Psoas muscle (tissue), 8 donors: ENCODE measurements around the gene SPATA18. TPM values are rescaled to one million over a fixed set of nuclear protein-coding genes. Genes with fewer than 3 reads are reported as not detected.

Experiments used
- ATAC-seq, 4 donors: fragments of 200-7000 bp; cut with Tn5 transposase; one replicate each; pipeline ENCODE4 v1.9.1; 2020; ENCODE audit warnings: moderate library complexity in 3 of 4, mild to moderate bottlenecking in 2 of 4
- DNase-seq, 2 donors: peaks; one replicate each; pipeline ENCODE4 v3.0.0-alpha.2; 2020
- H3K27ac ChIP-seq: fragments of 200-600 bp; one replicate; pipeline ENCODE4 v1.8.0; 2022
- H3K27me3 ChIP-seq, 3 donors: fragments of 200-600 bp in 1 of 3; one replicate each; pipeline versions ENCODE4 v1.6.1 to v1.8.0; 2013 to 2022; ENCODE audit warnings: low read length in 2 of 3, mild to moderate bottlenecking in 2 of 3, moderate library complexity in 1 of 3; ENCODE audit not compliant: insufficient read depth in 3 of 3
- H3K36me3 ChIP-seq, 2 donors: fragments of 200-600 bp in 1 of 2; one replicate each; pipeline versions ENCODE4 v1.6.1 to v1.8.0; 2013 to 2022; ENCODE audit warnings: low read depth in 1 of 2, mild to moderate bottlenecking in 1 of 2, moderate library complexity in 1 of 2; ENCODE audit not compliant: insufficient read depth in 1 of 2
- H3K4me1 ChIP-seq: fragments of 200-600 bp; one replicate; pipeline ENCODE4 v1.8.0; 2022
- H3K4me3 ChIP-seq: fragments of 200-600 bp; one replicate; pipeline ENCODE4 v1.8.0; 2022; ENCODE audit warnings: mild to moderate bottlenecking
- H3K9me3 ChIP-seq: fragments of 200-600 bp; one replicate; pipeline ENCODE4 v1.8.0; 2022
- CTCF ChIP-seq: fragments of 200-600 bp; IDR thresholded peaks from one replicate; pipeline ENCODE4 v1.8.0; 2022; ENCODE audit warnings: antibody characterized with exemption
- WGBS, 3 donors: extraction: QIAGEN DNeasy Blood & Tissue Kit; methylation state at CpG; one replicate each; pipeline versions ENCODE4 v1.1.6 to v1.1.7; 2013; 5-methylcytosine and 5-hydroxymethylcytosine counted together
- intact Hi-C, 2 donors: fragments of 100-400 bp; cut with DNase I; formaldehyde crosslinking; loops; one replicate each; pipeline versions ENCODE4 v1.11.0 to v1.14.2; 2022
- polyA plus RNA-seq, 3 donors: library from polyadenylated mRNA; stranded (reverse); fragments of 200-250 nt; gene quantifications; one replicate each; pipeline ENCODE4 v1.2.3, GENCODE V29; 2013
- total RNA-seq, 4 donors: library from RNA; stranded (reverse); fragmentation: NEBNext Ultra II Directional in 2 of 4; extraction: Animal tissue kit (Norgen Biotek cat#: 25700) in 2 of 4; gene quantifications; one replicate each; pipeline versions ENCODE4 v1.2.1 to v1.2.4, GENCODE V29; 2021 to 2023
- donor health status: healthy with polysubstance abuse.
- donor health status: DM: no; HTN: no; CAD: no; lungs with moderate emphysema.
- donor health status: Bipolar disorder and iron deficiency.
- donor health status: healthy.
- donor health status: DM: yes; HTN: yes; CAD: no.
- donor health status: DM: no; HTN: no; CAD: no.
- donor health status: DM: no; HTN: no; CAD: no.
- donor health status: DM: yes; HTN: yes; CAD: no.

SPATA18 gene
- total and polyA plus RNA-seq, 7 donors = 0.14 to 2.5 (median 0.88) TPM

DNA sequence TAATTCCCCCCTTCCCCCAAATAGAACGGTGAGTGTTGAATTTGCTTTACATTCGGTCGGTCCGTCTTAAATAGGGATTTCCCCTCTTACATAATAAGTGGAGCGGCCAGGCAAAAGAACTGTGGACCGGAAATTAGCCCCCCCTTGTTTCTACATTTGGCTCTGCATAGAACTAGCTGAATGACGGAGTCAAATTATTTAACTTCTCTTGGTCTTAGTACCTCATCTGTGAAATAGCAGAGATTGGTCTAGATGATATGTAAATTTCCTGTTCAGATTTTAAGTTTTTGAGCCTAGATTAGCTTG, 1.3 kb downstream of the SPATA18 start:
- H3K4me3 ChIP-seq = peak overlapping the region; percentile 80
- H3K9me3 ChIP-seq = no peaks in the 10 kb centered on the region
- peak overlapping the region; percentile 61 for H3K27ac ChIP-seq
- 35 to 50% (median 41%) methylated on average over 7 of the region's 7 CpGs for WGBS, 3 donors
- no peaks in the 10 kb centered on the region for H3K36me3 ChIP-seq
- peaks cover 0 to 5% (median 0%) of the 10 kb centered on the region in 3 donors for H3K27me3 ChIP-seq
- ATAC-seq = peak in 3 of 4 donors; percentile 22 to 34 (median 27)
- no peak for TF ChIP-seq CTCF
- DNase-seq = no peak
- H3K4me1 ChIP-seq = peaks cover 4% of the 10 kb centered on the region
- intact Hi-C loops = no loop called here

- no peaks in the 10 kb centered on the region for H3K36me3 ChIP-seq
- intact Hi-C loops = no loop called here
- WGBS, 3 donors = 92 to 99% (median 94%) methylated on average over 3 of the region's 3 CpGs
- no peaks in the 10 kb centered on the region for H3K27me3 ChIP-seq
- no peaks in the 10 kb centered on the region for H3K9me3 ChIP-seq
- H3K4me3 ChIP-seq = no peak overlapping the region
- ATAC-seq (no peak), DNase-seq (no peak)
- no peak for TF ChIP-seq CTCF
- H3K27ac ChIP-seq = no peak overlapping the region
- peaks cover 4% of the 10 kb centered on the region for H3K4me1 ChIP-seq
Measured at GRCh38 chr4:52054254-52054653, 3.1 kb downstream of the SPATA18 start.

GRCh38 chr4:52057196-52057595, 6.1 kb downstream of the SPATA18 start:
- Histone ChIP-seq H3K4me3 (no peak overlapping the region), H3K27me3 (no peaks in the 10 kb centered on the region), H3K27ac (no peak overlapping the region), H3K9me3 (no peaks in the 10 kb centered on the region), H3K4me1 (peaks cover 2% of the 10 kb centered on the region), H3K36me3 (no peaks in the 10 kb centered on the region)
- DNase-seq (no peak), ATAC-seq (no peak)
- no peak for TF ChIP-seq CTCF
- intact Hi-C loops = no loop called here

GRCh38 chr4:52058275-52058674, 7.2 kb downstream of the SPATA18 start:
- WGBS, 3 donors = 60 to 89% (median 77%) methylated on average over 1 of the region's 1 CpG
- H3K36me3 ChIP-seq = no peaks in the 10 kb centered on the region
- DNase-seq = no peak
- intact Hi-C loops = no loop called here
- H3K4me1 ChIP-seq = no peaks in the 10 kb centered on the region
- TF ChIP-seq CTCF = no peak
- no peaks in the 10 kb centered on the region for H3K27me3 ChIP-seq
- no peak overlapping the region for H3K4me3 ChIP-seq
- no peak for ATAC-seq
- no peaks in the 10 kb centered on the region for H3K9me3 ChIP-seq
- H3K27ac ChIP-seq = no peak overlapping the region

GRCh38 chr4:52059372-52059771, 8.3 kb downstream of the SPATA18 start:
- H3K36me3 ChIP-seq = no peaks in the 10 kb centered on the region
- WGBS, 3 donors = 62 to 68% (median 62%) methylated on average over 3 of the region's 3 CpGs
- intact Hi-C loops = no loop called here
- no peak overlapping the region for H3K27ac ChIP-seq
- H3K4me1 ChIP-seq = no peaks in the 10 kb centered on the region
- DNase-seq (no peak), ATAC-seq (peak; percentile 13 to 58 (median 16))
- no peaks in the 10 kb centered on the region for H3K9me3 ChIP-seq
- H3K27me3 ChIP-seq = no peaks in the 10 kb centered on the region
- no peak overlapping the region for H3K4me3 ChIP-seq
- no peak for TF ChIP-seq CTCF
